HG03521 (cell line): Measurements from ENCODE around the gene SEMA4F.

Source experiments
- ATAC-seq: cut with Tn5 transposase; IDR thresholded peaks from one replicate; pipeline ENCODE4 v1.9.1; 2021; ENCODE audit warnings: mild to moderate bottlenecking, moderate library complexity; ENCODE audit not compliant: unreplicated experiment

Gene SEMA4F

DNA sequence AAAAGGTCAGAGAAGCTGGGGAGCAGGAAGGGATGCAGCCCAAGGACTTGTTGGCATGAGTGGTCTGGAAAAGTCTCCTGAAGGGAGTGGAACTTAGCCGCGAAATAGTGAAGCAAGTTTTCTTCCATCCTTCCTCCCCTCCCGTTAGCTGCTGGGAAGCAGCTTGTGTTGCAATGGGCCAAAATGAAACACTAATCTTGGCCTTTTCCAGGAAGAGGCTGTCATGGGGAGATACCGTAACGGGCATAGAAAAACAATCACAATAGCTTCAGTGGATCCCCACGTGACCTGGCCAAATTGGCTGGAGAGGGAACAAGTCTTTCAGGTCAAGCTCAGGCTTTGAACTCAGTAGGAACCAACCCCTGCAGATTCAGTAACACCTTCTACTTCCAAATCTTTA is 49.3 kb downstream of the SEMA4F start:
- no peak for ATAC-seq

DNA sequence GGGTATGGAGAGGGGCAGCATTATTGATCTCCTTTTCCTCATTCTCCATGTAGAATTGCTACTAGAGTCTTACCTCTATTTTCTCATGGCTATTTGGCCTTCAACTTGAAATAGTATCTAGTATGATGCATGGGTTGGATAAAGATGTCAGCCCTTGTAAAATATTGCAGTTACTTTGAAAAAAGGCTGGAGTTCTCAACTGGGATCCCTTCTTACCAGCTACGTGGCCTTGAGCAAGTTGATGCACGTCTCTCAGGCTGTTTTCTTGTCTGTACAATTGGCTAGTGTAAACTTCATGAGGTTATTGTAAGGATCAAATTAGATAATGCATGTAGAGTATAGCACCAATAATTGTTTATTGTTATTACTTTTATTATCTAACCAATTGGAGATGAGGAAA is 50.2 kb downstream of the SEMA4F start:
- no peak for ATAC-seq

DNA sequence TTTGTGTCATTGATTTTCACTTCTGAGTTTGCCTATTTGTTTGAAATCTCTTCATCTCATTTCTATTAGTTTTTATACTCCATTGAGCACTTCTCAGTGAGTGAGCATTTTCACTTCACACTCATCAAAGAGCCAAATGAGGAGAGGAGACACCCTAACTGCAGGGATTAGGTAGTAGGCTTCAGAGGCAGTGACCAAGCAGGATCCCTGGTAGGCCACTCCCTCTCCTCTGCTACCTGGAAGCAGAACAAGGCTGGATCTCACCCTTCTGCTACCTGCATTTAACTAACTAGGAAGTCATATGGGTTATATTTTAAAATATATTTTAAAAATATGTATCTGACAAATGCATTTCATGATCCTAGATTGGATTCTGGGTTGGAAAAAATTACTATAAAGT is 52.7 kb downstream of the SEMA4F start:
- ATAC-seq, result no peak

DNA sequence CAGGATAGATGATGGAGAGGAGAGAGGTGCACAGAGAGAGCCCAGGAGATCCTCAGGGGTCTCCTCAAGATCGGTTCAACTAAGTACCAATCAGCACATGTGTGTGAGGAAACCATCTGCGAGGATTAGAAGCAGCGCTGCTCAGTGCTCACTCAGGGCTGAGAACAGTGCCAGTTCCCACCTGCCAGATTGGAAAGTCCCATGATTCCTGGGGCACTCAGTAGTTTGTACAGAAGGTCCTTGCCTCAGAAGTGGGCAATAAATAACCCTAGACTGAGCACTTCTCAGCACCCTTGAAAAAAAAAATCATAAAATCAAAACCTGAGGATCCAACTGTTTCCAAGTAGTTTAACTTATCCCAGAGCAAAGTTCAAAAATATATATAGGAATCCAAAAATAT is 53.8 kb downstream of the SEMA4F start:
- ATAC-seq, result no peak

DNA sequence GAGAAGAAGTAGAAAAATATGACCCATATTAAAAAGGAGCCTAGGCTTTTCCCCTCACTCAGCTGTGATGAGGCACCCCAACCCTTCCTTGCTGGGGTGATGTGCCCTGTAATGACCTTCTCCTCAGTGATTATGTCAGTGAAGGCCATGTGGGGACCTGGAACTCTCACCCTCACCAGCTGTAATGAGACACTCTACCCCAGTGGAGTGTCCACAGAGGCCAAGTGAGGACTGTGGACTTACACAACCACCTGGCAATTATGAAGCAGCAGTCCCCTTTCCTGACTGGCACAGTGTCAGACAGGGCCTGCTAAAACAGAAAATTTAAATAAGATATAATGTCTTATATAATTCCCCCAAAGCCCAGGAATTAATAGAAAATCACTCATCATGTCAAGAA is 54.2 kb downstream of the SEMA4F start:
- ATAC-seq, result no peak

DNA sequence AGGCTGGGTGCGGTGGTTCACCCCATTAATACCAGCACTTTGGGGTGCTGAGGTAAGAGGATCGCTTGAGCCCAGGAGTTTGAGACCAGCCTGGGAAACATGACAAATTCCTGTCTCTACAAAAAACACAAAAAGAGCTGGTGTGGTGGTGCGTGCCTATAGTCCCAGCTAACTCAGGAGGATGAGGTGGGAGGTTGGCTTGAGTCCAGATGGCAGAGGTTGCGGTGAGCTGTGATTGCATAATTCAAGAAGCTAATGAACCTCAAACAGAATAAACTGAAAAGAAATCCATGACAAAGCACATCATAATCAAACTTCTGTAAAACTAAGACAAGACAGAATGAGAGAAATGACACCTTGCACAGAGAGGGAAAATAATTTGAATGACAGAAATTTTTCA is 54.8 kb downstream of the SEMA4F start:
- ATAC-seq, result no peak

DNA sequence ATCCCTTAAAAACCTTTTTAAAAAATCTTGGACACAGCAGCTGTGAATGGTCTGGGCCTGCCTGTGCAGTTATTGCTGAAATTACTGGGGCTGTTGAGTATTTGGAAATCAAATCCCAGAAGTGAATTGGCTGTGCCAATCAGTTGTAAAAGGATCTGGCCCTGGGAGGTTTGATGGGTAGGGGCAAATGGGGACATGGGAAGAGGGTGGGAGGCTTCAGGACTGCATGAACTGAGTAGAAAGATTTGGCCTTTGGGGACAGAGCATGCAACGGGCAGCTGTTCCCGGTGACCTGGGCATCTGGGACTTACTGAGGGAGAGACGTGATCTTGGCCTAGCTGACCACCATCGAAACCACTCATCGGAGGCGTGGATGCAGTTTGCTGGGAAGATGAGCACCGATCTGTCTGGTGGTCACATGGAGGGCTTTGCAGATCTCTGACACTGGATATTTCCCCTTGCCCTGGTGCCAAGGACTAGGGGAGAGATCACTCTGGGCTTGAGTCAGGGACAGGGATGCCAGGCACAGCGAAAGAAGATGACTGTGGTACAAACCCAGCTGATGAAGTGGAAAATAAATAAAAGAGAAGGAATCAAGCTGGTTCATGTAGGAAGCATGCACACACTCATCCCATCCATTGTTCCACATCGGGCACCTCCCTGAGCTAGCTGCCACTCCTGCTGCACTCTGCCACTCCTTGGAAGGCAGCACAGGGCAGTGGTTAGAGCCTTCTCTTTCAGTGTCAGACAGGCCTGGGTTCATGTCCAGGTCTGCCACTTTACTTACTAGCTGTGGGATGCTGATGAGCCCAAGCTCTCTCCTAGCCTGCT is 58.4 kb downstream of the SEMA4F start:
- ATAC-seq, result no peak

DNA sequence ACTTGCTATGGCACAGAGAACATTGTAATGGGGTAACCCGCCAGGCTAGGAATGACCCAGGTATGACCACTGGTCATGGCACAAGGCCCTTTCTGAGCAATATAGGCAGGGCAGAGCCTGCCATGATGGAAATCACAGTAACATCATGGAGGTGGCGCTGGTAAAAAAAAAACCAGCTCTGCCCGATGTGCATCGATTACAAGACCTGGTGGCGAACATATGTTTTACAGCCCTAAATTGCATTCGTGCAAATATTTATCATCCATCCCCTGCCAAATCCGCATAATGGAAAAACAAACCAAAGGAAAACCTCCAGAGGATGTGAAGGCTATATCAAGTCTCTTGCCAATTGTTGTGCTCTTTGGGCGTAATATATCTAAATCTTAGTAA is 60.6 kb downstream of the SEMA4F start:
- no peak for ATAC-seq

DNA sequence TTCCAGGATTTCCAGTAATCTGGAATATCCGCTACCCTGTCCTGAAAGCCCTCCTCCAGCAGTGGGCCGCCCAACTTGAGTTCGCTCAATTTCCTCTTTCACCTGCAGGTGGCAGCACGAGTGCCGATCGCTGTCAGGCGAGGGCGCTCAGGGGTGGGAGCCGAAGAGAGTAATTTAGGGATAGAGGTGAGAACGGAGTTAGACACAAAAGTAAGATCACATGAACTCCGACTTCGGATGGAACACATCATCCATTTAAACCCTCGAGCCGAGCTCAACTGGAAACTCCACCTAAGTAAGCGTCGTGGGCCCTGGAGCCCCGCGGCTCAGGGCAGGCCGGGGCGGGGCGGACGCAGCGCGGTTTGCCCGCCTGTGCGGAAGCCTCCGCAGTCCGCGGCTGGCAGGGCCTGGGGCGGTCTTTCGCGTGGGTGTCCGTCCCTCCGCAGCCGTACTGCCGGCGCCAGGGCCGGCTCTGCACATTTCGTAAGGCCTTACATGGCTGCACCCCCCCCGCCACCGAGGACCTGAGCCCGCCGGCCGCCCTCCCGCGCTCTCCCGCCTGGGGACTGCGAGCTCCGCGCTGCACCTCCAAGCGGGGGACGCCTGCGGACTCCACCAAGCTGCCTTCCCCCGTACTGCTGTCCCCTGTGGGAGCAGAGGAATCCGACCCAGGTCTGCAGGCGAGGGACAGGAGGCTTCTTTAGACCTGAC is 61.2 kb downstream of the SEMA4F start:
- ATAC-seq, result peak; percentile 90

DNA sequence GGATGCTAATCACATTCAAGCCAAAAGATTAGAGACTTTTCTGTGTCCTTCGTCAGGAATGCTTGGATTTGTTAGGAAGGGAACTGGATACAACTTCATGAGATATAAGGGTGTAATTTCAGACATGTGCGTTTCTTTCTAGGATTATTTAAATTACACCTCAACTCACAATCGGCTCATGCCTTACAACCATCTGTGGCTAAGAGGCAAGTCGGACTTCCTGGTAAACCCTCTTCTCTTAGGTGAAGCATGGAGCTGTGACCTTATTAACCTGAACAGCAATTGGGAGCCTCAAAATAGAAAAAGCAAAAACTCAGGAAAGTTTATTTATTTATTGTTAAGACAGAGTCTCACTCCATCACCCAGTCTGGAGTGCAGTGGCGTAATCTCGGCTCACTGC is 61.8 kb downstream of the SEMA4F start:
- ATAC-seq, result no peak

DNA sequence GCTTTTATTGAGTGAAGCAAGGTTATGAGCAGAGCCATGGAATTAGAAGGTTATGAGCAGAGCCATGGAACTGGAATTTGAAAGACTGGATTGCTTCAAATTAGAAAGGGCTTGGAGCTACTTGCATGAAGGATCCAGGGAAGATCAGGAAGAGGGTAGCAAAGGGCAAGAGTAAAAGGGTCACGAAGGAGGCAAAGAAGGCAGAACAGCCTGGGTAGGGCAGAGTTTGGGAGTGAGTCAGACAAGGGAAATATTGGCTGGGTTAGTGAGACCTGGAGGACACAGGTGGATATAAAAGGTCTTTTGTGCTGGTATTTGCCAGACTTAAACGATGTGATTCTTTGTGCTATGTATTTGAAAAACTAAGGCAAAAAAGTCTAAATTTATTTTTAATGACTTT is 65.0 kb downstream of the SEMA4F start:
- ATAC-seq, result no peak

DNA sequence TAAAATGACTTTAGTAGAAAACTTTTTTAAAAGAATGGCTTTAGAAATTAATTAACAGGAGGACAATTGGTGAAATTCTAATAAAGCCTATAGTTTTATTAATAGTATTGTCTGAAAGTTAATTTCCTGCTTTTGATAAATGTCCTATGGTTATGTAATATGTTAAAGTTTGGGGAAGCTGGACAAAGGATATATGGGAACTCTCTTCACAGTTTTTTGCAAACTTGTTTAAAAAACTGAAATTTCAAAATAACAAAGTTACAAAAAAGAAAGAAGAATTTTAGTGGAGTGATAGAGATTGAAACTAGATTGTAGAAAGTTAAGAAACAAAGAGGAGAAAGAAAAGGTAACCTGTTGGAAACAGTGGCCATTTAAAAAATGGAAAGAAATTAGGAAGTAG is 67.3 kb downstream of the SEMA4F start:
- no peak for ATAC-seq

DNA sequence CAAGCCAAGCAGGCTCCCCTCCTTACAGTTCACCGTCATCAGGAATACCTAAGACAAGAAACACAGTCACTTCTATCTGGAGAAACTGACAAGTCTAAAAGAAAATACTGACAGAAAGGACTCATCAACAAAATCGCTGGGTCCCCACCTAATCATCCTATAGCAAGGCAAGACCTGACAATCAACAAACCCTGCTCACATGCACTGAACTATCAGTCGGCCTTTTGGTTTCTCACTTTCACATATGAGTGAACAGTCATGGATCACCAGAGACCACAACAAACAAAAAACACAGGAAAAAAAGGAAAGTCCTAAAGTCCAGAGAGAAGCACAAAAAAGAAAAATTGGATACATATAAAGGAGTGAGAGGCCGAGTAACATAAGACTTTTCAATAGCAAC is 70.4 kb downstream of the SEMA4F start:
- ATAC-seq, result no peak

DNA sequence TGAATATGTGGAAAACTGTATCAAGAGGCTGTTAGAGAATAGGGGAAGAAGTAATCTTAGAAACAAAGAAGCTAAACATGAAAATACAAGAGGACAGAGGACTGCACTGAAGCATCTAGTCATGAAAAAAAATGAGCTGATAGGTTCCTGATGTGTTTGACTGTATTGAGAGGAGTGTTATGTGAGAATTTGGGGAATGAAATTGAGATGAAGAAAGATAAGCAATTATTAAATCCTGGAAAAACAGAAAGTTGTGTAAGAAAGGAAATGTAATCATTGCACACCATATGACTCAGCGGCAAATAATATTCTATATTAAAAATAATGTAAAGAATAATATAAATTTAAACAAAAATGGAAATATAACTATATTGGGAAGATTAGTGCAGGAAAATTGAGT is 71.2 kb downstream of the SEMA4F start:
- no peak for ATAC-seq

DNA sequence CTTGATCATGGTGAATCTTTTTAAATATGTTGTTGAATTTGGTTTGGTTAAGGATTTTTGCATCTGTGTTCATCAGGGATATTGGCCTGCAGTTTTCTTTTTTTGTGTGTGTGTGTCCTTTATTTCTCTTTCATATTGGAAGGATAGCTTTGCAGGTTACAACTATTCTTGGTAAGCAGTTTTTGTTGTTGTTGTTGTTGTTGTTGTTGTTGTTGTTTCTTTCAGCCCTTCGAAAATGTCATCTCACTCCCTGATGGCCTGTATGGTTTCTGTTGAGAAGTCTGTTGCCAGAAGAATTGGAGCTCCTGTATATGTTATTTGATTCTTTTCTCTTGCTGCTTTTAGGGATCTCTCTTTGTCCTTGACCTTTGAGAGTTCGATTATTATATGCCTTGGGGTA is 74.8 kb downstream of the SEMA4F start:
- no peak for ATAC-seq

DNA sequence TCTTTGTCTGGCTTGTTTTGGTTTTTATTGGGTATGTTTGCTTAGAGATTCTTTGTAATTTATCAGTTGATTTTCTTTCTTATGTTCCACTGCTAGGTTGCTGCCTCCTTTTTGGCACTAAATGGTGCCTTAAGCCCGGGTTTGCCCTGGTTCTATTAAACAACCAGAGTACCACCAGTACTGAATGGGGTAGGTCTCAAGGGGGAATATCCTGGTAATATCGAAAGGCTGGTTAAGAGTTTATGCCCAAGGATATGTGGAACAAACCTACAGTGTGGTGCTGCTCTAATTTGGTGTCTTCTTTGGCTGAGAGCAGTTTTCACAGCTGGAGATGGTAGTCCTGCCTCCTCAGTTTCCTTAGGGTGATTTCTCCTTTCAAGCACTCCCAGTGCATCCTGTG is 76.5 kb downstream of the SEMA4F start:
- ATAC-seq, result no peak
